Brain microvascular endothelial cell (primary cell): ENCODE measurements around the gene DDX10.

Source experiments
- DNase-seq: peaks from one replicate; pipeline ENCODE4 v3.0.0-alpha.2; 2020
- H3K27ac ChIP-seq: fragments of 250-450 bp; sonication (Bioruptor Pico); 2 replicates; pipeline ENCODE4 v1.5.1; 2020; ENCODE audit warnings: mild to moderate bottlenecking, moderate library complexity
- H3K27me3 ChIP-seq: fragments of 250-450 bp; sonication (Bioruptor Pico); replicated peaks from 2 replicates; pipeline ENCODE4 v1.5.1; 2020; ENCODE audit warnings: mild to moderate bottlenecking
- H3K36me3 ChIP-seq: fragments of 250-450 bp; sonication (Bioruptor Pico); replicated peaks from 2 replicates; pipeline ENCODE4 v1.5.1; 2020; ENCODE audit warnings: mild to moderate bottlenecking
- H3K4me3 ChIP-seq: 2 replicates; pipeline ENCODE4 v1.5.1; 2011; ENCODE audit warnings: low read depth, mild to moderate bottlenecking, control low read depth, low read length, moderate library complexity
- in situ Hi-C: cut with HindIII; loops from 2 replicates; pipeline ENCODE4 v1.10.0; 2017; ENCODE audit warnings: low sequenced_read_pairs, low pct_ligation_motif_present
- TF ChIP-seq, protein P1 (sequence below): IDR thresholded peaks from 2 replicates; pipeline ENCODE4 v1.5.1; 2011; ENCODE audit warnings: low read depth, mild to moderate bottlenecking, moderate library complexity, low read length, control low read depth, inconsistent platforms; ENCODE audit errors: missing control alignments

The DDX10 gene

GRCh38 chr11:108793138-108793537 lies 128.3 kb downstream of the DDX10 start:
- H3K36me3 ChIP-seq = no peaks in the 10 kb centered on the region
- TF ChIP-seq, protein P1, sequence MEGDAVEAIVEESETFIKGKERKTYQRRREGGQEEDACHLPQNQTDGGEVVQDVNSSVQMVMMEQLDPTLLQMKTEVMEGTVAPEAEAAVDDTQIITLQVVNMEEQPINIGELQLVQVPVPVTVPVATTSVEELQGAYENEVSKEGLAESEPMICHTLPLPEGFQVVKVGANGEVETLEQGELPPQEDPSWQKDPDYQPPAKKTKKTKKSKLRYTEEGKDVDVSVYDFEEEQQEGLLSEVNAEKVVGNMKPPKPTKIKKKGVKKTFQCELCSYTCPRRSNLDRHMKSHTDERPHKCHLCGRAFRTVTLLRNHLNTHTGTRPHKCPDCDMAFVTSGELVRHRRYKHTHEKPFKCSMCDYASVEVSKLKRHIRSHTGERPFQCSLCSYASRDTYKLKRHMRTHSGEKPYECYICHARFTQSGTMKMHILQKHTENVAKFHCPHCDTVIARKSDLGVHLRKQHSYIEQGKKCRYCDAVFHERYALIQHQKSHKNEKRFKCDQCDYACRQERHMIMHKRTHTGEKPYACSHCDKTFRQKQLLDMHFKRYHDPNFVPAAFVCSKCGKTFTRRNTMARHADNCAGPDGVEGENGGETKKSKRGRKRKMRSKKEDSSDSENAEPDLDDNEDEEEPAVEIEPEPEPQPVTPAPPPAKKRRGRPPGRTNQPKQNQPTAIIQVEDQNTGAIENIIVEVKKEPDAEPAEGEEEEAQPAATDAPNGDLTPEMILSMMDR = no peak
- no peak overlapping the region for H3K27ac ChIP-seq
- in situ Hi-C loops = no loop called here
- no peak overlapping the region for H3K4me3 ChIP-seq
- no peaks in the 10 kb centered on the region for H3K27me3 ChIP-seq
- no peak for DNase-seq

- H3K36me3 ChIP-seq = no peaks in the 10 kb centered on the region
- in situ Hi-C loops = no loop called here
- no peak overlapping the region for H3K27ac ChIP-seq
- TF ChIP-seq, protein P1 = no peak
- no peak overlapping the region for H3K4me3 ChIP-seq
- no peaks in the 10 kb centered on the region for H3K27me3 ChIP-seq
- DNase-seq = no peak
Measured at GRCh38 chr11:108793611-108794010, 128.7 kb downstream of the DDX10 start.

DNA sequence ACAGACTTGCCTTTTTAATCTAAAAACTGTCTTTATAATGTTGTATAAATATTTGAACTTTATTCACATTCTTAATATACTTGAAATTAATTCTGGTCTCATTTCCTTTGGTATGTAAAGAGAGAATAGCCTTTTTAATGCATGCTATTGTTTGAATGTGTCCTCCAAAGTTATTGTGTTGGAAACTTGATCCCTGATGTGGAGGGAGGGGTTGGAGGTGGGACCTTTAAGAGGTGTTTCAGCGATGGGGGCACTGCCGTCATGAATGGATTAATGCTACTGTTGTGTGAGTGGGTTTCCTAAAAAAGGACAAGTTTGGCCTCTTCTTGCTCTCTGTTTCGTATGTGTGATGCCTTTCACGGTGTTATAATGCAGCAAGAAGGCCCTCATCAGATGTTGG lies 131.7 kb downstream of the DDX10 start:
- Histone ChIP-seq H3K27me3 (no peaks in the 10 kb centered on the region), H3K36me3 (no peaks in the 10 kb centered on the region), H3K27ac (no peak overlapping the region), H3K4me3 (no peak overlapping the region)
- in situ Hi-C loops = no loop called here
- DNase-seq = no peak
- TF ChIP-seq, protein P1 = no peak

GRCh38 chr11:108797578-108798100 lies 132.8 kb downstream of the DDX10 start:
- Histone ChIP-seq H3K36me3 (no peaks in the 10 kb centered on the region), H3K4me3 (no peak overlapping the region), H3K27me3 (no peaks in the 10 kb centered on the region), H3K27ac (no peak overlapping the region)
- TF ChIP-seq, protein P1 = no peak
- no peak for DNase-seq
- in situ Hi-C loops = no loop called here

DNA sequence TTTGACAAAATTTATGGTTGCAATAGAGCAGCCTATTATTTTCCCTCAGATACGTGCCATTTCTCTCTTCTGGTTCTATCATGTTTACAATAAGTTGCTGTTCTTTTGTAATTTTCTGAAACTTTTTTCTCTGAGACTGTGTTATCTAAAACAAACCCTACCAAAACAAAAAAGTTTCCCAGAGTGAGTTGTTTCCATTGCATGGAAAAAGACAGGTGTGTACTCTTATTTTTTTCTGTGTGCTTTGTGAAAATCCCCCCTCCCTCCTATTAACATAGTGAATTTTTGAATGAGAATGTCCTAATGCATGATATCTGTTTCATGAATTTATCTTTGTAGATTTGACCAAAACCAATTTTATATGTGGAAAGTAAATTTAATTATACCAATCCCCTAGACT lies 137.6 kb downstream of the DDX10 start:
- H3K27ac ChIP-seq = no peak overlapping the region
- in situ Hi-C loops = no loop called here
- TF ChIP-seq, protein P1 = no peak
- no peak for DNase-seq
- no peaks in the 10 kb centered on the region for H3K27me3 ChIP-seq
- H3K36me3 ChIP-seq = no peaks in the 10 kb centered on the region
- no peak overlapping the region for H3K4me3 ChIP-seq

DNA sequence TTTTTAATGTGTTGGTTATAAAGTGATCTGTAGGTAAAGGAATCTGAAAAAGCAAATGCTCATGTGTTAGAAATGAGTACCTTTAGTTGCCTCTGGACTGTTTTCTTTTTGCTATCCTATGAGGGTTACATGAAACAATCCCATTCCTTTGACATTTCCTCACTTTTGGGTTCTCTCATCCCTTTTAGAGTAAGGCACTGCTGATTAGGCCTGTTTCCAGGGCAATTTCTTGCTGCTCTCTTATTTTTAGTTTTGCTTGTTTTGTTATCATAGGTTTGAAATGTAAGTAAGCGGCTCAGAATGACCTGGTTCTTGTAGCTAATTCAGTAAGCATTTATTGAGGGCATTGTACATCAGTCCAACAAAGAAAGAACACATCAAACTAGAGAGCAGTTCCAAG lies 138.9 kb downstream of the DDX10 start:
- Histone ChIP-seq H3K27ac (no peak overlapping the region), H3K4me3 (no peak overlapping the region), H3K36me3 (no peaks in the 10 kb centered on the region), H3K27me3 (no peaks in the 10 kb centered on the region)
- TF ChIP-seq, protein P1 = no peak
- peak; percentile 18 for DNase-seq
- in situ Hi-C loops = no loop called here
